A204.1 (cell line): ENCODE results near the gene DCHS1.
"Not testable (repeated sequence)": the region's sequence is repeated elsewhere in the genome, so short reads cannot be mapped to it uniquely, and the experiment has no call there.

Source experiments
- FAIRE-seq: peaks from 2 replicates; lab custom pipeline; 2012; peaks lifted over from hg19 to GRCh38; lab: Jason Lieb, UNC

The DCHS1 gene, protein sequence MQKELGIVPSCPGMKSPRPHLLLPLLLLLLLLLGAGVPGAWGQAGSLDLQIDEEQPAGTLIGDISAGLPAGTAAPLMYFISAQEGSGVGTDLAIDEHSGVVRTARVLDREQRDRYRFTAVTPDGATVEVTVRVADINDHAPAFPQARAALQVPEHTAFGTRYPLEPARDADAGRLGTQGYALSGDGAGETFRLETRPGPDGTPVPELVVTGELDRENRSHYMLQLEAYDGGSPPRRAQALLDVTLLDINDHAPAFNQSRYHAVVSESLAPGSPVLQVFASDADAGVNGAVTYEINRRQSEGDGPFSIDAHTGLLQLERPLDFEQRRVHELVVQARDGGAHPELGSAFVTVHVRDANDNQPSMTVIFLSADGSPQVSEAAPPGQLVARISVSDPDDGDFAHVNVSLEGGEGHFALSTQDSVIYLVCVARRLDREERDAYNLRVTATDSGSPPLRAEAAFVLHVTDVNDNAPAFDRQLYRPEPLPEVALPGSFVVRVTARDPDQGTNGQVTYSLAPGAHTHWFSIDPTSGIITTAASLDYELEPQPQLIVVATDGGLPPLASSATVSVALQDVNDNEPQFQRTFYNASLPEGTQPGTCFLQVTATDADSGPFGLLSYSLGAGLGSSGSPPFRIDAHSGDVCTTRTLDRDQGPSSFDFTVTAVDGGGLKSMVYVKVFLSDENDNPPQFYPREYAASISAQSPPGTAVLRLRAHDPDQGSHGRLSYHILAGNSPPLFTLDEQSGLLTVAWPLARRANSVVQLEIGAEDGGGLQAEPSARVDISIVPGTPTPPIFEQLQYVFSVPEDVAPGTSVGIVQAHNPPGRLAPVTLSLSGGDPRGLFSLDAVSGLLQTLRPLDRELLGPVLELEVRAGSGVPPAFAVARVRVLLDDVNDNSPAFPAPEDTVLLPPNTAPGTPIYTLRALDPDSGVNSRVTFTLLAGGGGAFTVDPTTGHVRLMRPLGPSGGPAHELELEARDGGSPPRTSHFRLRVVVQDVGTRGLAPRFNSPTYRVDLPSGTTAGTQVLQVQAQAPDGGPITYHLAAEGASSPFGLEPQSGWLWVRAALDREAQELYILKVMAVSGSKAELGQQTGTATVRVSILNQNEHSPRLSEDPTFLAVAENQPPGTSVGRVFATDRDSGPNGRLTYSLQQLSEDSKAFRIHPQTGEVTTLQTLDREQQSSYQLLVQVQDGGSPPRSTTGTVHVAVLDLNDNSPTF (N-terminal part only)

DNA sequence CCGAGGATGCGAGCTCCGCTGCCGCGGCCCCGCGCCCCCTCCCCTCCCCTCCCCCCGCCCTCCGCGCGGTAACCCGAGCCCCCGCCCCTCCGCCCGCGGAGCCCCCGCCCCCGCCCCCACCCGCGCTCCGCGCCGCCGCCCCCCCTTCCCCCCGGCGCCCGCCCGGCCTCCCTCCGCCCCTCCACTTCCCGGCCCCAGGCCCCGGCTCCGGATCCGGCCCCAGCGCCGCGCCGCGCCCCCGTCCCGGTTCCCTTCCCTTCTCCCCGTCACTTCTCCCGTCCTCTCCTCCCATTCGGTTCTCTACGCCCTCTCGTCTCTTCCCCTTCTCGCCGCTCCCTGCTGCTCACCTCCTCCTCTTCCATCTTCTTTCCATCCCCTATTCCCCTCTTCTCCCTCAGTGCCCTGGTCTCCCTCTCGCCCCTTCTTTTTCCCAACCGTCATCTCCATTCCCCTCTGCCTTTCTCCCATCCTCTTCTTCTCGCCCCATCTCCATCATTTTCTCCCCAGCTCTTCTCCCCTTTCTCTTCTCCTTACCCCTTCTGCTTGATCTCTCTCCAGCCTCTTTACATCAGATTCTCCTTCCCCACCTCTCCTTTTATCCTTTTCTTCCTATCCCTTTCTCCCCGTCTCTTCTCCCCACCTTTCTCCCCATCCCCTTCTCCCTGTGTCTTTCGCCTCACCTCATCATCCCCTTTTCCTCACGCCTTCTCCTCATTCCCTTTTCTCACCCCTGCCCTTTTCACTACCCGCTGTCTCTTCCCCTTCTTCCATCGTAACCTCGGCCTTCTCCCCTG is at the start of gene DCHS1:
DCHS1 (minus strand) TSS at position 20 of the 794 bp plus-strand sequence. CDS start 14,196 bp downstream, outside the sequence.
- no peak for FAIRE-seq

GRCh38 chr11:6703247-6704063 is 47.8 kb upstream of the DCHS1 start:
- FAIRE-seq: no peak

DNA sequence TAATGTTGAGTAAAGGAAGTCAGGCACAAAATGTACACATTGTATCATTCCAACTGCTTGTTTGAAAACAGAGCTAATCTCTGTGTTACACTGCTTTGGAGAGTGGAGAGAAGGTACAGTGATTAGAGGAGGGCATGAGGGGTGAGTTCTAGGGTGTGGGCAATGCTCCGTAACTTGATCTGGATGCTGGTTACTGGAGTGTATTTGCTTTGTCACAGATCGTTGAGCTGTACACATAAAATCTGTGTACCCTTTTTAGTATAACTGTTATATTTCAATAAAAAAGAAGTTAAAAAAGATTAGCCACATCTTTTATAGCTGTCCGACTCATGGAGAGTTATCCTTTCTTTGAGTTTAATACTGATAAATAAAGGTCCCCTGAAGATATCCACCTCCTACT is 46.3 kb upstream of the DCHS1 start:
- not testable (repeated sequence) for FAIRE-seq

- FAIRE-seq: no peak
These were observed 39.8 kb upstream of the DCHS1 start for GRCh38 chr11:6695377-6695776.

- no peak for FAIRE-seq
These were observed 38.6 kb upstream of the DCHS1 start for GRCh38 chr11:6694229-6694535.

DNA sequence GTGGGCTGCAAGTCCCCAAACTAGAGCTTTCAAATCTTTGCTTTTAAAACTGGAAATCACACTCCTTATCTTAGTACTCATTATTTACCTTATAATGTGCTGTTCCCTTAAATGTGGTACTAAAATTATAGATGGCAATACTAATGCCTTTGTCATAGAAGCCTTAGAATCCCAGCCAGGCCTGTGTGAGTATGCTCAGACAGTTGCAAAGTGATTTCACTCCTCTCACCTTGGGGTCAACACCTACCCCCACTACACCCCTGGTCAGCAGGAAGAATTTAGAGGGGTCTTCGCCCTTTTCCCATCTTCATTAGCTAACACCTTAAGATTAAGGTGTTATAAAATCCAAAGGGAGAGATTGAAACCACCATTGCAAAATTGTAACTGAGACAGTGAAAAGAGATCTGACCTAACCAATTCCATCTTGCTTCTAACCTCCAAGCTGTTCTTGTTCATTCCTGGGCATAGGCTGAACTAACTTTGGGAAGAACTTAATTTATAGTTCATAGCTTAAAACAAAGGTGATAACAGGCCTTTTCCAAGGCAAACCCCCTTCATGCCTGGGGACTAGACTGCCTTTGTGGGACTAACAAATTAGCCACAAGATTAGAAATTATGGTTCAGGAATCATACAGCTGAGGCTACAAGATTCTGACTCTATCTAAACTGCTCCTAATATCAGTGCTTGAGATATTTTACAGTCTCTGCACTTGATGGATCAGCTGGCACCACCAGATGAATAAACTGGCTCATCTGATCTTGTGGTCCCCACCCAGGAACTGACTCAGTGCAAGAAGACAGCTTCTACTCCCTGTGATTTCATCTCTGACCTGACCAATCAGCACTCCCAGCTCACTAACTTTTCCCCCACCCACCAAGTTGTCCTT is 38.0 kb upstream of the DCHS1 start:
- no peak for FAIRE-seq

- FAIRE-seq: no peak
These were observed 36.5 kb upstream of the DCHS1 start for GRCh38 chr11:6692128-6692527.

DNA sequence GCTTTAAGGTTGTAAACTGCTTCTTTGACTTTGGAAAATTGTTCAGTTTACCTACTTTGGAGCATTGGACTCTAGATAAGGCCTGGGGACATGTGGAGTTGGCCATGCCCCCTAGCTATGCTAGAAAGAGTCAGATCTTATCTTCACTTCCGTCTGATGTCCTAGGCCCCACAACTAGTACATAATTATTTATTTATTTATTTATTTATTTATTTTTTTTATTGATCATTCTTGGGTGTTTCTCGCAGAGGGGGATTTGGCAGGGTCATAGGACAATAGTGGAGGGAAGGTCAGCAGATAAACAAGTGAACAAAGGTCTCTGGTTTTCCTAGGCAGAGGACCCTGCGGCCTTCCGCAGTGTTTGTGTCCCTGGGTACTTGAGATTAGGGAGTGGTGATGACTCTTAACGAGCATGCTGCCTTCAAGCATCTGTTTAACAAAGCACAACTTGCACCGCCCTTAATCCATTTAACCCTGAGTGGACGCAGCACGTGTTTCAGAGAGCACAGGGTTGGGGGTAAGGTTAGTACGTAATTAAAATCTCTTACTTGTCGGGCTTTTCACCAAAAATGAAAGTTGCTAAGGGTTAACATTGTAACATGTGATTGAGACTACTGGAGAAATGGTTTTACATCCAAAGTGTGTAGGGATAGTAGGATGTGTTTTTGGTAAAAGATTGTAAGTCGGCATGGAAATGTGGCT is 35.0 kb upstream of the DCHS1 start:
- not testable (repeated sequence) for FAIRE-seq

DNA sequence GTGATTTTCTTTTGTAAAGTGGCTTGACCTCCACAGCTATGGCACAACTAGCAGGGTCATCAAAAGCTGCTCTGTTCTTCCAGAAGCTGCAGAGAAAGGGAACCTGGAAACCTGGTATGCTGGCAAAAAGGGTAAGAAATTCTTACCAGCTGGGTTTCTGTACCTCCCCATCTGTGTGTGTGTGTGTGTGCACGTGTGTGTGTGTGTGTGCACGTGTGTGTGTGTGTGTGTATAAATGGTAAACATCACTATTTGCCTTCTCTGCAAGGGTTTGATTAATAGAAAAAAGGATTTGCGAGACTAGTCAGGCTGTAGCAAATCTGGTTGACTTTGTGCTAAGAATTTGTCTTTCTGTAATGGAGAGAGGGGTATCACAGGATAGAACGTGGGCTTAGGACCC is 32.3 kb upstream of the DCHS1 start:
- FAIRE-seq: no peak

GRCh38 chr11:6686006-6686405 is 30.4 kb upstream of the DCHS1 start:
- no peak for FAIRE-seq

- not testable (repeated sequence) for FAIRE-seq
These were observed 28.5 kb upstream of the DCHS1 start for GRCh38 chr11:6684068-6684467.

GRCh38 chr11:6682936-6683861 is 27.6 kb upstream of the DCHS1 start, which contains the start of gene MRPL17:
Gene MRPL17 (minus strand): TSS chr11:6683340. CDS start chr11:6683296, 44 bp downstream.
- FAIRE-seq: peak; percentile 98

DNA sequence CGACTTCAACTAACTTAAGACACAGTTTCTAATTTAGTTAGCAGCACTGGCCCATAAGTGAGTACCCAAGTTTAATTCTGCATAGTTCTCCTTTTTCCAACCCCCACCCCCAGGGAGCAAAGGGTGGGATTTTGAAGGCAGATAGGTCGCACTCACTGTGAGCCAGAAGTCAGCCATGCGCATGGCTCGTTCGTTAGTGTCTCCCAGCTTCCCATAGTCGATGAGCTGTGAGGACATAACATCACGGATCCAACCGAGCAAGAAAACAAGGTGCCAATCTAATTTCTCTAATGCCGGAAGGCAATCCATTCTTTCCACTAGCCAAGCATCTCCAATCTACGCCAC is 27.0 kb upstream of the DCHS1 start:
- no peak for FAIRE-seq

DNA sequence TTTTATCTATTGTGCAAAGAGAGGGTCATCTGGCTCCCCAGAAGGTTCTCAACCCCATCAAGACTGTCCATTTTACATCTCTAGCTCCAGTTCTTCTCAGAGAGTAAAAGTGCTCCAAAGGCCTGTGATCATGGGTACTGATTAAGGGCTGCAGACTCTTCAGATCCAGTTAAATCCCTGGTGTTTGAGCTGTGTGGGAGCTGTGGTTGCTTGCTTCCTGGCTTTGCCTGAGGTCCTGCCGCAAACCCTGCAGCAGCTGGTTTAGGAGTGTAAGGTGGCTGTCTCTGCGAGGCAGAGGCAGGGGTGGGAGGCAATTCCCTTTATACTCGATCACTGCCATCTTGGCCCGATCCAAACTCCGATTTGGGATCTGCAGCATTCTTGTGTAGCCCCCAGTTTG is 26.3 kb upstream of the DCHS1 start:
- no peak for FAIRE-seq

DNA sequence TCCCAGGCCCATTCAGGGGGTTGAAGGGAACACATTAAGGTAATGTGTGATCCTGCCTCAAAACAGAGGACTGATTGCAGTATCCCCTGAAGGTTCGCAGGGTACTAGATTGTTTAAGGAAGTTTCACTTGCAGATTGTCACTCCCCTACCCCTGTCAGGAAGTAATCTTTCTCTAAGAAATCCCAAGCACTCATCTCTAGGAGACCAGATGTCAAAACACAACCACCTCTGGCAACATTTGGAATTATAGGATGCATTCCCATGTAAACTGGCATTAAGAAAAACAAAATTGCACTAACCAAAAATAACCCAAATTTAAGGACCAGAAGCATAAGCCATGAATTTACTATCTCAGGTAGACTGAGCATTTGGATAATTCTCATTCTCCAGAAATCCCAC is 25.9 kb upstream of the DCHS1 start:
- FAIRE-seq: no peak

GRCh38 chr11:6677018-6677417 is 21.4 kb upstream of the DCHS1 start:
- no peak for FAIRE-seq

DNA sequence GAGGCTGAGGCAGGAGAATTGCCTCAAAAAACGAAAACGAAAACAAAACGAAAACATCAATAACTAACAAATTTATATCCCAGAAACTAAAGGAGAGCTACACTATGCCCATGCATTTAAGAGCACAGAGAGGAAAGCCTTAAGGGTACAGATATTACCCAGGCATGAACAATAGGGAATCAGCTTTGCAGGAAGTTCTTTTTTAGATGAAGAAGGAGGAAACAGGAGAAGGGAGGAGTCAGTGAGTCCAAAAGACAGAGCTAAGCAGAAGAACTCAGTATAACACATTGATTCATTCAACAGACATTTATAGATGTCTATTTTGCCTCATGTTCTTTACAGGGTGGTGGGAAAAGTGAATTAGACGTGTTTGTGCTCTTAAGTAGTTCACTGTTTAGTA is 19.3 kb upstream of the DCHS1 start:
- no peak for FAIRE-seq

- no peak for FAIRE-seq
These were observed 18.6 kb upstream of the DCHS1 start for GRCh38 chr11:6674219-6674597.
